ENCODE results near the gene COIL.

- TF ChIP-seq POLR2A (IDR thresholded peaks at IDR 0.05), result no peak
- TF ChIP-seq CTCF (IDR thresholded peaks at IDR 0.05), result no peak
Observed at GRCh38 chr17:56976941-56977608, 16.2 kb upstream of the COIL start.
